Adrenal gland (tissue), 12 donors: ENCODE data around the gene CCDC61. TPM values are rescaled to one million over a fixed set of nuclear protein-coding genes. Genes with fewer than 3 reads are reported as not detected.

Source experiments
- DNase-seq, 7 donors: peaks; one replicate each; pipeline ENCODE4 v3.0.0-alpha.2; 2019 to 2020
- H3K27ac ChIP-seq, 5 donors: fragments of 200-600 bp; sonication (generic) in 4 of 5; 1 replicate in 3 of 5; 2 replicates in 2 of 5; pipeline versions ENCODE4 v1.5.1 to v1.8.0; 2016 to 2020; ENCODE audit warnings: mild to moderate bottlenecking in 1 of 5
- H3K27me3 ChIP-seq: fragments of 200-600 bp; 2 replicates; pipeline ENCODE4 v1.8.0; 2021
- H3K36me3 ChIP-seq, 2 donors: fragments of 200-600 bp; replicated peaks in 1 of 2; 1 replicate in 1 of 2; 2 replicates in 1 of 2; pipeline versions ENCODE4 v1.5.1 to v1.8.0; 2018 to 2022
- H3K4me1 ChIP-seq, 2 donors: fragments of 200-600 bp; replicated peaks in 1 of 2; 1 replicate in 1 of 2; 2 replicates in 1 of 2; pipeline versions ENCODE4 v1.5.1 to v1.8.0; 2018 to 2021
- H3K4me3 ChIP-seq, 4 donors: fragments of 200-600 bp; sonication (generic) in 3 of 4; one replicate each; pipeline ENCODE4 v1.5.1; 2016 to 2018
- H3K9me3 ChIP-seq, 3 donors: fragments of 200-600 bp; sonication (generic) in 1 of 3; replicated peaks in 1 of 3; 1 replicate in 2 of 3; 2 replicates in 1 of 3; pipeline versions ENCODE4 v1.5.1 to v1.8.0; 2016 to 2021
- CTCF ChIP-seq, 6 experiments: fragments of 450-650 bp in 4 of 6; fragments of 200-600 bp in 2 of 6; sonication (generic) in 1 of 6; IDR thresholded peaks; 1 replicate in 5 of 6; 2 replicates in 1 of 6; pipeline versions ENCODE4 v1.5.1 to v1.8.0; 2016 to 2021; ENCODE audit warnings: antibody characterized with exemption in 6 of 6, mild to moderate bottlenecking in 2 of 6, moderate library complexity in 1 of 6
- POLR2A ChIP-seq, 2 donors: fragments of 450-650 bp; IDR thresholded peaks; one replicate each; pipeline ENCODE4 v1.6.1; 2017; ENCODE audit warnings: antibody characterized with exemption in 2 of 2, mild to moderate bottlenecking in 2 of 2, moderate library complexity in 1 of 2
- WGBS, 4 donors: extraction: QIAGEN DNeasy Blood & Tissue Kit in 2 of 4; methylation state at CpG; one replicate each; pipeline versions ENCODE4 v1.1.5 to v1.1.7; 2013 to 2017; 5-methylcytosine and 5-hydroxymethylcytosine counted together
- intact Hi-C, 2 donors: fragments of 100-400 bp; cut with DNase I; formaldehyde crosslinking; loops; one replicate each; pipeline versions ENCODE4 v1.14.1 to v1.15.0; 2022 to 2023
- polyA plus RNA-seq, 3 donors: library from polyadenylated mRNA; stranded (reverse); fragments of 200-250 nt in 2 of 3; fragments of 350-450 nt in 1 of 3; fragmentation: Illumina TruSeq in 1 of 3; extraction: RNeasy Lipid Tissue Mini Kit (QIAGEN cat#74804) in 1 of 3; gene quantifications; one replicate each; pipeline ENCODE4 v1.2.3, GENCODE V29; 2013 to 2014
- total RNA-seq, 9 donors: library from RNA; depleted of rRNA in 4 of 9; stranded (reverse); fragments of >200 nt in 4 of 9; fragments of 120-200 nt in 1 of 9; fragmentation: NEBNext Ultra II Directional in 1 of 9; extraction: Animal tissue kit (Norgen Biotek cat#: 25700) in 1 of 9; gene quantifications; one replicate each; pipeline versions ENCODE4 v1.1.0 to v1.2.4, GENCODE V29; 2013 to 2023
- donor health status: healthy with polysubstance abuse.
- donor health status: Bipolar disorder and iron deficiency.
- donor health status: DM: yes; HTN: yes; CAD: no.
- donor health status: DM: no; HTN: no; CAD: no.
- donor health status: DM: no; HTN: no; CAD: no.
- donor health status: DM: yes; HTN: yes; CAD: no.

CCDC61 gene
- total and polyA plus RNA-seq, 12 donors: 2.8 to 45.9 (median 15.0) TPM

DNA sequence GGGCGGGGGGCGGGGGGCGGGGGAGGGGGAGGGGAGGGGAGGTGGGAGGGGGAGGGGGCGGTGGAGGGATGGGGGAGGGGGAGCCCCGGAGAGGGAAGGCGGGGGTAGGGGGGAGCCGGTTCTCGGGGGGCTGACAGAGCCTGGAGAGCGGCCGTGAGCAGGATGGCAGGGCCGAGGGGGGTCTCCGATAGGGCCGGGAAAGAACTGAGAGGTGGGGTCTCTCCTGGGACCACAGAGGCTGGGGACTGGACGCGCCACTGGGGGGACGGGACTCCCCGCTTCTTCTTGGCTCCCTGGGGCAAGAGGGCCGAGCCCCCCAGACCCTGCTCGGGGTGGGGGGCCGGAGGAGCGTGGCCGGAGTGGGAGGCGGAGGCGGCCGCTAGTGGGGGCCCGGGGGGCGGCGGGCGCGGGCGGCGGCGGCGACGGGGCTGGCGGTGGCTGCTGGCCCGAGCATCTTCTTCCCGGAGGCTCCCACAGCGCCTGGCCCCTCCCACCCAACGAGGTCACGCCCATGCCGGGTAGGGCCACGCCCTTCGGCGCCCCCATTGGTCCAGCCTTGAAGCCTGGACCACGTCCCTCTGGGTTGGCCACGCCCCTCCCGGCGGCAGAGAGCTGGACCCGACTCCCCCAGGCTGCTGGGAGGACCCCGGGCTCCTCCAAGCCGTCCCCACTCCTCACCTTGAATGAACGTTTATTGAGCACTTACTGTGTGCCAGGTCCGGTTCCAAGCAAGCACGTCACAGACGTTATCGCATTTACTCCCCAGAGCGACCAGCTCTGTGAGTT, 21.5 kb upstream of the CCDC61 start, which contains the start of gene NOVA2:
TSS of gene NOVA2 (minus strand) at position 313 of the 786 bp plus-strand sequence. CDS start 514 bp downstream, outside the sequence.
- peaks cover 22% of the 10 kb centered on the region for H3K27me3 ChIP-seq
- peak within 1 kb of the TSS in 1 of 5 donors; percentile 40 for H3K27ac ChIP-seq
- H3K36me3 ChIP-seq: no peaks in the 10 kb centered on the region
- intact Hi-C loops: no loop called here
- no peaks in the 10 kb centered on the region for H3K9me3 ChIP-seq
- TF ChIP-seq POLR2A (IDR thresholded peaks at IDR 0.05) (no peak), CTCF (IDR thresholded peaks at IDR 0.05) (no peak)
- DNase-seq: peak; percentile 58 to 92 (median 67)
- WGBS, 4 donors: 4 to 17% (median 9%) methylated on average over 5 to 55 of the region's 58 CpGs
- peak within 1 kb of the TSS in 1 of 4 donors; percentile 51 for H3K4me3 ChIP-seq
- H3K4me1 ChIP-seq: no peaks in the 10 kb centered on the region

- TF ChIP-seq POLR2A (IDR thresholded peaks at IDR 0.05) (no peak), CTCF (IDR thresholded peaks at IDR 0.05) (no peak)
- Histone ChIP-seq H3K27ac (no peak overlapping the region), H3K4me3 (no peak overlapping the region), H3K9me3 (no peaks in the 10 kb centered on the region), H3K4me1 (no peaks in the 10 kb centered on the region), H3K36me3 (no peaks in the 10 kb centered on the region), H3K27me3 (peaks cover 19% of the 10 kb centered on the region)
- WGBS, 4 donors: 76 to 78% (median 77%) methylated on average over 9 to 11 of the region's 11 CpGs
- intact Hi-C loops: no loop called here
- DNase-seq: no peak
Observed at GRCh38 chr19:45975306-45976070, 19.8 kb upstream of the CCDC61 start.

DNA sequence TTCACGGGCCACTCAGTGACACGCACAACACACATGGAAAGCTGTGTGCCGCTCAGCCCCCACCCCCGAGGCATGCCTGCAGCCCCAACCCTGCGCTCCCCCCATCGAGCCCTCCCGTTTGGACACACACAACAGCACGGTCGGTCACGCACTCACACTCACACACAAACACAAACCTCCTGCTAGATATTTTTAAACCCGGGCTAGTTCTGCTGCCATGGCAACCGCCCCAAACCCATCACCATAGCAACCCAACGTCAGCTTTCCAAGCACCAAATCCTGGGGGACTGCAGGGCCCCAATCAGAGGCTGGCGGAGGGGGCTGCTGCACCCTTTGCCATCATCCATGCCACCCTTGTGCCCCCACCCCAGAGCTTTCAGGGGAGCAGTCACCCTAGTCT, 19.1 kb upstream of the CCDC61 start:
- H3K4me3 ChIP-seq: no peak overlapping the region
- intact Hi-C loops: no loop called here
- no peaks in the 10 kb centered on the region for H3K36me3 ChIP-seq
- WGBS, 4 donors: 36 to 53% (median 41%) methylated on average over 12 to 14 of the region's 14 CpGs
- no peak for TF ChIP-seq POLR2A (IDR thresholded peaks at IDR 0.05)
- peaks cover 2% of the 10 kb centered on the region in 2 donors for H3K4me1 ChIP-seq
- peak in 1 of 7 donors; percentile 71 for DNase-seq
- H3K27me3 ChIP-seq: peaks cover 19% of the 10 kb centered on the region
- no peaks in the 10 kb centered on the region for H3K9me3 ChIP-seq
- H3K27ac ChIP-seq: no peak overlapping the region

- Histone ChIP-seq H3K4me3 (no peak overlapping the region), H3K27ac (no peak overlapping the region), H3K27me3 (peaks cover 8% of the 10 kb centered on the region), H3K36me3 (no peaks in the 10 kb centered on the region), H3K4me1 (peaks cover 4 to 6% of the 10 kb centered on the region in 2 donors), H3K9me3 (no peaks in the 10 kb centered on the region)
- intact Hi-C loops: no loop called here
- no peak for DNase-seq
- WGBS, 4 donors: 75 to 81% (median 78%) methylated on average over 7 of the region's 7 CpGs
- TF ChIP-seq POLR2A (IDR thresholded peaks at IDR 0.05) (no peak), CTCF (IDR thresholded peaks at IDR 0.05) (no peak)
Observed at GRCh38 chr19:45978156-45978555, 17.1 kb upstream of the CCDC61 start.
